NCI-H2227 (cell line): ENCODE data around the gene ZCCHC24.

Experiments
- DNase-seq: peaks from one replicate; lab custom pipeline; 2025; ENCODE audit not compliant: unreplicated experiment; lab: John Stamatoyannopoulos, UW

The ZCCHC24 gene

GRCh38 chr10:79400146-79401004 lies 45.0 kb downstream of the ZCCHC24 start:
- DNase-seq: peak; percentile 7

GRCh38 chr10:79399223-79399831 lies 46.1 kb downstream of the ZCCHC24 start:
- peak; percentile 68 for DNase-seq

- no peak for DNase-seq
Measured at GRCh38 chr10:79398642-79399041, 46.8 kb downstream of the ZCCHC24 start.

DNA sequence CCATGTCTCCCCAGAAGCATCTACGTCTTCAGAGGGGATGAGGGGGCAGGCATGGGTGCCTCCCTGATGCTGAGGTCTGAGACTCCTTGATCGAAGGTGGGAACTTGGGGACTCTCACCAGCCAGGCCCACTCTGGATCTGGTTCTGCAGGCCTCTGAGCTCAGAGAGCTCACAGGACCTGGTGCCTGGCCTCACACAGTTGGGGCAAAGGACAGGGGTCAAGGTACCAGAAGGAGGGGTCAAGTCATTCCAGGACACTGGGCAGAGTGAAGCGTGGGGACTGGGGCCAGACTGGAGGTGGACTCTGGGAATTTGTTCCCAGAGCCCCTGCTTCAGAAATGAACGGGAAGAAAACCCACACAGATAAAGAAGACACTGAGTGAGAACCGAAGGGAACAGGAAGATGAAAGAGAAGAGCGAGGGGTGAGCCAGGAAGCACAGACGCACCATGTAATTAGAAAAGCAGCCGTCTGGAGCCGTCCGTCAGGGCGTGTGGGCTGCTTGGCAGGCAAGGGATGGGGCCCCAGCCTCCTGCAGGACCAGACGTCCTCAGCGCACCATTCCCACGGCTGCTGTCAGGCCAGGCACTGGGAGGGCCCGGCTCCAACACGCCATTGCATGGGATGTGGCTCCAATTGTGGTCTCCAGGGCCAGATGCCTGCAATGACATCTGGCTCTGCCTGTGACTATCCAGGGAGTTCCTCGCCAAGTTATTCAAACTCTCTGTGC lies 47.7 kb downstream of the ZCCHC24 start:
- DNase-seq: peak; percentile 38

- no peak for DNase-seq
Measured at GRCh38 chr10:79397051-79397450, 48.4 kb downstream of the ZCCHC24 start.

DNA sequence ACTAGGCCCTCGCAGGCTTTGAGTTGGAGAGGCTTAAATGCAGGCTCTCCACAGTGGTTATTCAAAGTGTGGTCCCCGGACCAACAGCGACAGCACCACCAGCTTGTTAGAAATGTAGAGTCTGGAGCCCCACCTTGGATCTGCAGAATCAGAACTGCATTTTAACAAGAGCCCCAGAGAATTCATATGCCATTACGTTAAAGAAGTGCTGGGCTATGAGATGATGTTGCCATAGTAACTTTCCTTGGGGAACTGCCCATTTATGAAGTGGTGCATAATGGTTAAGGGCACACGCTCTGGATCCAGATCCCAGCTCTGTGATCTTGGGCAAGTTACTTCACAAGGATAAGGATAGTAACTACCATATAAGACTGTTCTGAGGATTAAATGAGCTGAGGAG lies 48.9 kb downstream of the ZCCHC24 start:
- DNase-seq: peak; percentile 29

DNA sequence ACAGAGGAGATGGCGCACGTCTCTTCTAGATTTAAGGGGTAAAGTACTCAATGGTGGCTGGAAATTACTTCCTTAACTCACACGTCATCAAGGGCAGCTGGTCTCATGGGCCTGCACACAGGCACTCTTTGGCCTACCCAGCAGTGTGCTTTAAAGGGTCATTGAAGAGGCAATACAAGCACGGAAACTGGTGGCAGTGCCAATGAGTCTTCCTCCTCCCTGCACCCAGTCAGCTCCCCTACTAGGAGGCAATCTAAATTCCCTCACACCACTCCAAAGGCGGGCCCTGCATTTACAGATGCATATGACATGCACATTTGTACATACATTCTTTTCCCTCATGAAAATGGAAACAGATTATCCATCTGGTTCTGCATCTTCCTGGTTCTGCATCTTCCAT lies 50.8 kb downstream of the ZCCHC24 start:
- no peak for DNase-seq

DNA sequence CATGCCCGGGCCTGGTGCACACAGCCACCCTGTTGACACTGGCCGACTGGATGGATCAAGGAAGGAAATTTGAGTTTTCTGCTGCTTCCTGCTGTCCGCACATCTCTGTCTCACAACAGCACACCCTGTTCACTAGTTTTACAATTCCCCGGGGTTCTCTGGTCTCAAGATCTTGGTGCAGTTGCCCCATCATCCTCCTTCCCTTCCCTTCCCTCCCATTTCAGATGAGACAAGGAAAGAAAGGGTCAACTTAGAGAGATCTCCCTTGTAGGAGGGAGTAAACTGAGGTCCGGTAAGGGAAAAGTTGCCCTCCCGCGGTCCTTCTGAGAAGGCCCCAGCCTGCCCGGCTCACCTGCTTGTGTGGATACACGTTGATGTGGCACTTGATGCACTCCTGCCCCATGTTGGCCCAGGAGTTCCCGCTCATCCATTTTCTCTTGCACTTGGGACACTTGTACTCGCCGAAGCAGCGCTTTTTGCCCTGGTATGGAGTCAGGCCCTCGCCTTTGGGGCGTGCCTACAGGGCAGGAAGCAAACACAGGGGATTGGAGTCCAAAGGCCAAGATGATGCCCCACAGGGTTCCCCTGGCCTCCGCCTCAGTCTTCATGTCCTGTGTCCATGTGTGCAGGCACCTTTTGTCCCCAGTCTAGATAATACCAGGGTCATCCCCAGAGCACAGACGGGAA lies 51.4 kb downstream of the ZCCHC24 start:
- no peak for DNase-seq

DNA sequence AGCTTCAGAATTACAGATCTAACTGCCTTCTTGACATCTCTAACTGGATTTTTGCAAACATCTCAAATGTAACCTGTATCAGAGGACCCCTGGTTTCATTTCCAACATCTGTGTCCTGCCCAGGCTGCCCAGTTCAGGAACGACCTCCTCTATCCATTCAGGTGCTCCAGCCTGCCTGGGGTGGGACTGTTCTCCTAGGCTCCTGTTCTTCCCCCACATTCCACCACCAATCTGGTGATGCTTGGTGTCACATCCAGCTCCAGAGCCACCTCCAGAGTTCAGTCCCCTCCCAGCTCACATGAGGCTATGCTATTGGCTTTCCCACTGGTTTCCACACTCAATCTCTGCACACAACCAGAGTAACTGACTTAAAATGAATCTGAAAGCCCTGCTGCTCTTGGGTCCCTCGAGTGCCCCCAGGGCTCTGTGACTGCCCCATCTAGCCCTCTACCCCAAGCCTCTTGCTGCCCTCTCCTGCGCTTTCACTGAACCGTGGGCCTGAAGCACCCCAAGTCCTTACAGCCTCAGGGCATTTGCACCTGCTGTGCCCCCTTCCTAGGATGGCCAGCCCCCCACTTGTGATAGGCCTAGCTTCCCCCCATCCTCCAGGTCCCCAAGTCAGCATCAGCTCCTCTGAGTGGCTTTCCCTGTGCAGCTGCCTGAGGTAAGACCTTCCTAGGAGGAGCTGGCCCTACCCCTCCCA lies 52.1 kb downstream of the ZCCHC24 start:
- no peak for DNase-seq

DNA sequence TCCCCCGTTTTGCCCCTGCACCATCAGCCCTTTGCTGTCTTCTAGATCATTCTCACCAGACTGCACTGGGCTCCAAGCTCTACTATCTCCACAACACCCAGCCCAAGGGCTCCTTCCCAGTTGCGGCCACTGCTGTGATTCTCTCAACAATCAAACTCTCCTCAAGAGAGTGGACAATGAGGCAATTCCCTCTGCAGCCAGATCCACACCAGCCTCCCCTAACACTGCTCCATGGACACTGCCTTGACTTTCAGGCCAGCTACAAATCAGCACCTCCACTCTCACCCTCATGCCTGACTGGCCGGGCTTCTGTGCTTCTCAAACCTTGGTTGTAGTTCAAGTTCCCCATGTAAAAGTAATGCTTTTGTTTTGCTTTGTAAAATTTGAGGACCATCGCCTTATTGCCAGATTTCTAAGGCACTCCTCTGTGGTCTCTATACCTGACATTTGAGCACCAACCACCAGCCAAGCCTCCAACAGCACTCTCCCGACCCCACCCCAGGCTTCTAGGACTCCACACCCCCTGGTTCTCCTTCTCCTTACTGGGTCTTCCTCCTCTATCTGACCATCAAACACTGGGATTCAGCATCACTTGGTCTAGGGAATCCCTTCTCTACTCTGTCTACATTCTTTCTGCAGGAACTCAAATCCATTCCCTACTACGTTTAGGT lies 52.8 kb downstream of the ZCCHC24 start:
- no peak for DNase-seq

GRCh38 chr10:79392020-79392398 lies 53.4 kb downstream of the ZCCHC24 start:
- no peak for DNase-seq

DNA sequence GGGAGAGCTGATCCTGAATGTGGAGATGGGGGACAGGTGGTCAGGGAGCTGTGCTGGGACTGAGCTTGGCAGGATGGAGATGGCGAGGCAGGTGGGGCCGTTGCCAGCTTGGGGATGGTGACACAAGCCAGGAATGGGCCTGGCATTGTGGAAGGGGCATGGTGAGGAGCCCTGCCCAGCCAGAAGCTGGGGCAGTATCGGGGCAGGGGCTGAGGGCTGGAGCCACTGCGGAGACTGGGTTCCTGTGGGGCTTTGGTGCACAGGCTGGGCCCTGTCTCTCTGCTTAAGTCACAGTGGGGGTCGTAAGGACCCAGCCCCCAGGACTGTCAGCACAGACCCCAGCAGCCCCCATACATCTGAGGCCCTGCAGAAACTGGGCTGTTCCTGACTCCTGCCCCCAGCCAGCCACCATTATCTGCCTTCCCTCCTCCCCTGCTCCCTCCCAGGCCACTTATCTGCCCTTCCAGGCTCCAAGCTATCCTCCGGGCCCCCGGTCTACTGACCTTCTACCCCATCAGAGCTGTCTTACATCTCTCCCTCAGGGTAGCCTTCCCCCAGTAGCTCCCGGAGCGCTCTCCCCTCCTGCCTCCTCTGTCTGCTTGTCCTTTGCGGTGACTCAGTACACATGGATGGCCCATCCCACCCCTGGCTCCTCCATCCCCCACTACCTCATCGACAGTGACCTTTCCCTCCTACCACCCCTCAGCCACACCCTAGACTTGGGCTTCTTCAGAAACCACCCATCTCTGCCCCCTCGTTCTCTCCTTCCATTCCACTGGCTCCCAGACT lies 54.0 kb downstream of the ZCCHC24 start:
- DNase-seq: no peak

DNA sequence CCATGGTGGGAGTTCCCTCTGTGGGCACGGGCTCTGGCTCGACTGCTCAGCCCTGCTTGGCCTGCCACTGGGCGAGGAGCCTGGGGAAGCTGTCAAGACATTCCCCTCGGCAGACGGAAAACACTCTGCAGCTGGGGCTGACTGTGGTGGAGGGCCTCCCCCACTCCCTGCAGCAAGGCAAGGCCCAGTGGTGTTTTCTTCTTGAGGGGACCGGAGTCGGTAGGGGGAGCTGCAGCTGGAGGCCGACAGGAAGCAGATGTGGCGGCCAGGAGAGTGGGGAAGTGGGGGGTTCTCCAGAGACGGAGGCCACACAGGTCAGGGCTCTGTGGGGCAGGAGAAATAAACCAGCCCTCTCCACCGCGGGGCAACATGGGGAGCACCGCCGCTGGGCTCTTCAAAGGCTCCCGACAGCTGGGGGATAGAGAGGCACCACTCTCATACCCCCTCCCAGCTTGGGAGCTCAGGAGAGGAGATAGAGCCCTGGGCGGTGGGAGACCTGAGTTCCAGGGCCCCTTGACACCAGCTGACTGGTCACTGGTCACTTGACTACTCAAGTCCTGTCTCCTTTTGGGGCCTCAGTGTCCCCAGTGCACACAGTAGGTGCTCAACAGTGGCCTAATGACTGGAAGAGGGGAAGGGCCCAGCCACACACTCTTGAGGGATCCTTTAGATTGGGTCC lies 54.7 kb downstream of the ZCCHC24 start:
- DNase-seq: no peak

DNA sequence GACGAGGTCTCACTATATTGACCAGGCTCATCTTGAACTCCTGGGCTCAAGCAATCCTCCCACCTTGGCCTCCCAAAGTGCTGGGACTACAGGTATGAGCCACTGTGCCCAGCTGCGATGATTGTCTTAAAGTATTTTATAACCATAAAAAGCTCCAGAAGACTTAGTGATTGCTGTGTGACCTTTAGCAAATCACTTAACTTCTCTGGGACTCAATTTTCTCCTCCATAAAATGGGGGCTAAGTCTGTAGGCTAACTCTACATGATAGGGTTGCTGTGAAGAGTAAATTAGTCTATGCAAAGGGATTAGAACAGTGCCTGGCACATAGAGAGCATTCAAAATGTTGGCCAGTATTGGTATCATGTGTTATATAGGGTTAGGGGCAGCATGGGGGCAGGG lies 55.4 kb downstream of the ZCCHC24 start:
- DNase-seq: no peak

DNA sequence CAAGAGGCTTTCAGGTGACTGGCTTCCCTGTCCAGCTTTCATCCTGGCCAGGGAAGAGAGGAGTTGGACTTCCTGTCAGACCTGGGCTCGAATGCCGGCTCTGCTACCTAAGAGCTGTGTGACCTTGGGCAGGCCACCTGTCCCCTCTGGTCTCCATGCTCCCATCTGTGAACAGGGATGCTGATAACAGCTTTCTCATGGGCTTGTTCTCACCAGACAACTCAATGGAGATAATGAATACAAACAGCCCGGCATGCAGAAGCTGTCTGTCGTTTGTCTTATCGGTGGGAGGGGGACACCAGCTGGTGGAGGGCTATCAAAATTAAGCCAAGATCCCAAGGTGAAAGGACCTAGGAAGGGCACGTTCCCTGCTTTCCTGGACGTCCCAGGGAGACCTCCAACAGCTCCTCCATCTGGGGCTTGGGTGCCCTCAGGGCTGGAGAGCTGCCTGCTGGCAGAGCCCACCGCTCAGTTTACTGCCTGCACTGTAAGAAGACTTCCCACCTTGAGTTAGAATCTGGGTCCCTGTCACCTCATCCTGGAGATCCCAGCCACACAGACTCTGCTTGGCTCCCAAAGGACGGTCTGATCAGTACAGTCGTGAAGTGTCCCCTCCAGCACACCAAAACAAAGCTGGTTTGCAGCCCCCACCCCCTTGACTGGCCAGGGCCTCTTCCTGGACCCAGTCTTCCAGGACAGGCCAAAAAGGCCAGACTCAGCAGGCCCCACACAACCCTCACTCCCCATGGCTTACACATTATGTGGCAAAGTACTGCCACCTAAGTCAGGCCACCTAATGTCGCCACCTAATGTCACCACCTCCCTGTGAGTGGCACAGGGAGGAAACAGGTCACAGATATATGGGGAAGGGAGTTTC lies 57.2 kb downstream of the ZCCHC24 start:
- DNase-seq: no peak

DNA sequence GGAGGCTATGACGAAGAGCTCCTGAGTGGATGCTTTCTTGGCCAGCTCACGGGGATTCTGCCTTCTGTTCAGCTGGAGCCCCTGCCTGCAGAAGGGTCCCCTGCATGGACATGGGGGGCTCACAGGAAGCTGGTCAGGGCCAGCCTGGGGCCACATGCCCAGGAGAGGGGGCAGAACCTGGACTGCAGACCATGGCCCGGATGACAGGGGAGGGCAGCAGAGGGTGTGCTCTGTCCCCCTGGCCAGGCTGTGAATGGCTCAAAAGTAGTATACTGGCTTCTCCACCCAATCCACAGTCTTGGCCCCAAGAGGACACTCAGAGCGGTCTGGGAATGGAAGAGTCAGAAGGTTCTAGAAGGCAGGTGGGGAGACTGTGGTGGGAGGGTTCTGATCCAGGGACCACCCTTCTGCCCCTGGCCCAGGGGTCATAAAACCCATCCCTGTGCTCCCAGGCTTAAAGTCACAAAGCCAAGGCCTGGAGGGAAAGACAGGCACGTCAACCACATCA lies 57.9 kb downstream of the ZCCHC24 start:
- DNase-seq: no peak

- no peak for DNase-seq
Measured at GRCh38 chr10:79386637-79387465, 58.6 kb downstream of the ZCCHC24 start.
